ENCODE results near the gene THAP12. TPM values are rescaled to one million over a fixed set of nuclear protein-coding genes. Genes with fewer than 3 reads are reported as not detected.

The THAP12 gene
- total RNA-seq, 6 experiments from 2014 or later: 11.5 to 15.8 (median 12.5) TPM

DNA sequence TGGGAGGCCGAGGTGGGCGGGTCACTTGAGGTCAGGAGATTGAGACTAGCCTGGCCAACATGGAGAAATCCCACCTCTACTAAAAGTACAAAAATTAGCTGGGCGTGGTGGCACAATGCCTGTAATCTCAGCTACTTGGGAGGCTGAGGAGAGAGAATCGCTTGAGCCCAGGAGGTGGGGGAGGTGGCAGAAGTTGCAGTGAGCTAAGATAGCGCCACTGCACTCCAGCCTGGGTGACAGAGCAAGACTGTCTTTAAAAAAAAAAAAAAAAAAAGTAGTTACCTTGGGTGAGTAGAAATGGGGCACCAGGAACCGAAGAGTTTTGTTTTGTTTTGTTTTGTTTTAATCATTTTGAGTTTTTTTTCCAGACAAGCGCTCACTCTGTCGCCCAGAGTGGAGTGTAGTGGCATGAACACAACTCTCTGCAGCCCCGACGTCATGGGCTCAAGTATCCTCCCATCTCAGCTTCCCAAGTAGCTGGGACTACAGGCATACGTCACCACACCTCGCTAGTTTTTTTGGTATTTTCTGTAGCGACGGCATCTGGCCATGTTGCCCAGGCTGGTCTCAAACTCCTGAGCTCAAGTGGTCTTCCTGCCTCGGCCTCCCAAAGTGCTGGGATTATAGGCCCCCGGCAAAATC lies 15.8 kb downstream of the THAP12 start:
- Histone ChIP-seq H3K4me1 (peaks cover 0 to 4% (median 2%) of the 10 kb centered on the region in 4 donors), H3K27ac (no peak overlapping the region), H3K9me3 (no peaks in the 10 kb centered on the region), H3K36me3 (peaks cover 0 to 4% (median 0%) of the 10 kb centered on the region in 4 donors), H3K27me3 (no peaks in the 10 kb centered on the region), H3K4me3 (no peak overlapping the region)
- TF ChIP-seq POLR2A (IDR thresholded peaks at IDR 0.05): no peak
- TF ChIP-seq, protein P1, sequence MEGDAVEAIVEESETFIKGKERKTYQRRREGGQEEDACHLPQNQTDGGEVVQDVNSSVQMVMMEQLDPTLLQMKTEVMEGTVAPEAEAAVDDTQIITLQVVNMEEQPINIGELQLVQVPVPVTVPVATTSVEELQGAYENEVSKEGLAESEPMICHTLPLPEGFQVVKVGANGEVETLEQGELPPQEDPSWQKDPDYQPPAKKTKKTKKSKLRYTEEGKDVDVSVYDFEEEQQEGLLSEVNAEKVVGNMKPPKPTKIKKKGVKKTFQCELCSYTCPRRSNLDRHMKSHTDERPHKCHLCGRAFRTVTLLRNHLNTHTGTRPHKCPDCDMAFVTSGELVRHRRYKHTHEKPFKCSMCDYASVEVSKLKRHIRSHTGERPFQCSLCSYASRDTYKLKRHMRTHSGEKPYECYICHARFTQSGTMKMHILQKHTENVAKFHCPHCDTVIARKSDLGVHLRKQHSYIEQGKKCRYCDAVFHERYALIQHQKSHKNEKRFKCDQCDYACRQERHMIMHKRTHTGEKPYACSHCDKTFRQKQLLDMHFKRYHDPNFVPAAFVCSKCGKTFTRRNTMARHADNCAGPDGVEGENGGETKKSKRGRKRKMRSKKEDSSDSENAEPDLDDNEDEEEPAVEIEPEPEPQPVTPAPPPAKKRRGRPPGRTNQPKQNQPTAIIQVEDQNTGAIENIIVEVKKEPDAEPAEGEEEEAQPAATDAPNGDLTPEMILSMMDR (IDR thresholded peaks at IDR 0.05): no peak
- no peak for ATAC-seq
- no peak for DNase-seq
- intact Hi-C loops (cut with DNase I): no loop called here
- 96% methylated on average over 15 of the region's 16 CpGs for WGBS (ENCODE audit: insufficient coverage, low coverage, low lambda C conversion rate, missing lambda C conversion rate)

DNA sequence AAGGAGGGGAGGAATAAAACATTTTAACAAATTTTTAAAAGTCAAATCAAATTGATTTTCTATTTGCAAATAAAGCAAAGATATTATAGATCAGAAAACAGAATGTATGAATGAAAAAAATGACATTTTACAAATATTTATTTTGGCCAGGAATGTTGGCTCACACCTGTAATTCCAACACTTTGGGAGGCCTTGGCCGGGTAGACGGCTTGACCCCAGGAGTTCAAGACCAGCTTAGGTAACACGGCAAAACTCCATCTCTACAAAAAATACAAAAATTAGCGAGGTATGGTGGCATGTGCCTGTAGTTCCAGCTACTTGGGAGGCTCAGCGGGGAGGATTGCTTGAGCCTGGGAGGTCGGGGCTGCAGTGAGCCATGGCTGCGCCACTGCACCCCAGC lies 18.2 kb downstream of the THAP12 start:
- ATAC-seq (no peak), DNase-seq (no peak)
- WGBS (ENCODE audit: insufficient coverage, low coverage, low lambda C conversion rate, missing lambda C conversion rate): 53% methylated on average over 5 of the region's 7 CpGs
- intact Hi-C loops (cut with DNase I): no loop called here
- H3K36me3 ChIP-seq: peaks cover 0 to 4% (median 0%) of the 10 kb centered on the region in 4 donors
- H3K9me3 ChIP-seq: no peaks in the 10 kb centered on the region
- no peak overlapping the region for H3K4me3 ChIP-seq
- H3K4me1 ChIP-seq: peaks cover 0 to 4% (median 0%) of the 10 kb centered on the region in 4 donors
- no peak overlapping the region for H3K27ac ChIP-seq
- TF ChIP-seq, protein P1 (IDR thresholded peaks at IDR 0.05): no peak
- TF ChIP-seq POLR2A (IDR thresholded peaks at IDR 0.05): no peak
- H3K27me3 ChIP-seq: no peaks in the 10 kb centered on the region

DNA sequence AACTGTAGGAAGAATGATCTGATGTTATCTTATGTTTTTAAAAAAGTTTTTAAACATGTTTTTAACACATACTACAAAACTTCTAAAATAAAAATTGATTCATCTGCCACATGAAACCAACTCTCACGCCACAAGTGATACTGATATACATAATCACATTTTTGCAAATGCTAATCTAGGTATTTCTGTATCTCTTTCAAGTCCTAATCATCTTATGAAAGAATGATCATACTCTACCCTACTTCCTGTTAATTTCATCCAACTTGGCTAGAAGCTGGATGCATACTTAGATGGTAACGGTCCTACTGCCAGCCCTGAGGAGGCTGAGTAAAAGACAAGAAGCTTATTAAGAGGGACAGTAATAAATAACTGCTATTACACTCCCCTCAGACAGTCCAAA lies 19.2 kb downstream of the THAP12 start:
- no peak overlapping the region for H3K27ac ChIP-seq
- no peak overlapping the region for H3K4me3 ChIP-seq
- TF ChIP-seq POLR2A (IDR thresholded peaks at IDR 0.05): no peak
- TF ChIP-seq, protein P1 (IDR thresholded peaks at IDR 0.05): no peak
- peaks cover 0 to 4% (median 0%) of the 10 kb centered on the region in 4 donors for H3K4me1 ChIP-seq
- ATAC-seq: no peak
- H3K9me3 ChIP-seq: no peaks in the 10 kb centered on the region
- 79% methylated on average over 2 of the region's 2 CpGs for WGBS (ENCODE audit: insufficient coverage, low coverage, low lambda C conversion rate, missing lambda C conversion rate)
- H3K27me3 ChIP-seq: no peaks in the 10 kb centered on the region
- peaks cover 0 to 4% (median 0%) of the 10 kb centered on the region in 4 donors for H3K36me3 ChIP-seq
- intact Hi-C loops (cut with DNase I): no loop called here
- no peak for DNase-seq

DNA sequence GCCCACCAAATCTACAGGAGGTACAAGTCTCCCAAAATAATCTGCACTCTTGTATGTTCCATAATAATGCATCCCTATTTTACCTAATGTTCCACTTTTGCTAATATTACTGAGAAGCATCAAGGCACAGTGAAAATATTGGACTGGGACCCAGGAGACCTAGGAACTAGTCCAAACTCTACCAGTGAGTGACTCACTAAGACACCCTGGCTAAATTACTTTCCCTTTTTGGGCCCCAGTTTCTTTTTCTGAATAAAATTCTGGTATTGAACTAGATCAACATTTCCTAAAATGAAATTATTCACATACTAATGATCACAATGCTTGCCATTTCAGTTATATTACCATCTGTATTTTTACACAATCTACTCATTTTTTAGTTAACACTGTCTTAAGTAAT lies 19.6 kb downstream of the THAP12 start:
- H3K27ac ChIP-seq: no peak overlapping the region
- no peaks in the 10 kb centered on the region for H3K27me3 ChIP-seq
- DNase-seq (no peak), ATAC-seq (no peak)
- H3K9me3 ChIP-seq: no peaks in the 10 kb centered on the region
- no peak overlapping the region for H3K4me3 ChIP-seq
- peaks cover 0 to 4% (median 0%) of the 10 kb centered on the region in 4 donors for H3K36me3 ChIP-seq
- H3K4me1 ChIP-seq: peaks cover 0 to 4% (median 0%) of the 10 kb centered on the region in 4 donors
- TF ChIP-seq, protein P1 (IDR thresholded peaks at IDR 0.05): no peak
- no peak for TF ChIP-seq POLR2A (IDR thresholded peaks at IDR 0.05)
- intact Hi-C loops (cut with DNase I): no loop called here

Measured in right lobe of liver (tissue), 6 donors.